Fibroblast of lung (primary cell): Measurements from ENCODE around the gene LYVE1. TPM values are rescaled to one million over a fixed set of nuclear protein-coding genes. Genes with fewer than 3 reads are reported as not detected.

Experiments
- DNase-seq, 2 donors: peaks; one replicate each; pipeline versions ENCODE4 v3.0.0 to v3.0.0-alpha.2; 2010; ENCODE audit warnings: low read depth in 2 of 2
- H2AFZ ChIP-seq: 2 replicates; pipeline ENCODE4 v1.5.1; 2012; ENCODE audit warnings: low read length, control low read depth, inconsistent platforms
- H3K27ac ChIP-seq: 2 replicates; pipeline ENCODE4 v1.5.1; 2011; ENCODE audit warnings: low read length, control low read depth; ENCODE audit not compliant: insufficient read depth
- H3K27me3 ChIP-seq: 2 replicates; pipeline ENCODE4 v1.5.1; 2011; ENCODE audit warnings: mild to moderate bottlenecking, low read length; ENCODE audit not compliant: control insufficient read depth, insufficient read depth
- H3K36me3 ChIP-seq: 2 replicates; pipeline ENCODE4 v1.5.1; 2011; ENCODE audit warnings: low read length; ENCODE audit not compliant: control insufficient read depth, insufficient read depth
- H3K4me1 ChIP-seq: 2 replicates; pipeline ENCODE4 v1.5.1; 2011; ENCODE audit warnings: low read length; ENCODE audit not compliant: control insufficient read depth, insufficient read depth; ENCODE audit errors: extremely low read depth
- H3K4me2 ChIP-seq: 2 replicates; pipeline ENCODE4 v1.5.1; 2011; ENCODE audit warnings: low read length, control low read depth; ENCODE audit not compliant: insufficient read depth; ENCODE audit errors: extremely low read depth
- H3K4me3 ChIP-seq, 4 experiments: fragments of 200-600 bp in 1 of 4; sonication (generic) in 1 of 4; replicated peaks in 1 of 4; 2 replicates each; pipeline ENCODE4 v1.5.1; 2011 to 2016; ENCODE audit warnings: low read length in 4 of 4, low read depth in 3 of 4, mild to moderate bottlenecking in 3 of 4, control low read depth in 2 of 4, inconsistent platforms in 1 of 4, mixed read lengths in 1 of 4; ENCODE audit not compliant: insufficient read depth in 1 of 4; ENCODE audit errors: control extremely low read depth in 1 of 4
- H3K79me2 ChIP-seq: 2 replicates; pipeline ENCODE4 v1.5.1; 2012; ENCODE audit warnings: mild to moderate bottlenecking, low read length, inconsistent platforms; ENCODE audit not compliant: control insufficient read depth, insufficient read depth
- H3K9ac ChIP-seq: 2 replicates; pipeline ENCODE4 v1.5.1; 2011; ENCODE audit warnings: mild to moderate bottlenecking, low read length, control low read depth; ENCODE audit not compliant: insufficient read depth
- H3K9me3 ChIP-seq: 2 replicates; pipeline ENCODE4 v1.5.1; 2012; ENCODE audit warnings: low read depth, low read length; ENCODE audit not compliant: control insufficient read depth, insufficient read depth
- H4K20me1 ChIP-seq: 2 replicates; pipeline ENCODE4 v1.5.1; 2011; ENCODE audit warnings: low read length; ENCODE audit not compliant: control insufficient read depth, insufficient read depth; ENCODE audit errors: extremely low read depth
- EZH2 ChIP-seq: IDR thresholded peaks from 2 replicates; pipeline ENCODE4 v1.5.1; 2012; ENCODE audit warnings: low read length, control low read depth, mild to moderate bottlenecking; ENCODE audit errors: missing control alignments
- polyA plus RNA-seq, 2 donors: library from polyadenylated mRNA; depleted of rRNA in 1 of 2; stranded (reverse) in 1 of 2; unstranded in 1 of 2; fragments of >200 nt; gene quantifications; 2 replicates each; pipeline ENCODE4 v1.2.1, GENCODE V29; 2011 to 2012; ENCODE audit warnings: missing spikeins in 1 of 2
- total RNA-seq: library from RNA; depleted of rRNA; stranded (reverse); fragments of >200 nt; gene quantifications from 2 replicates; pipeline ENCODE4 v1.2.1, GENCODE V29; 2014
- TF ChIP-seq, protein P1 (sequence below), 2 donors: IDR thresholded peaks in 1 of 2; conservative IDR thresholded peaks in 1 of 2; 1 replicate in 1 of 2; 2 replicates in 1 of 2; pipeline ENCODE4 v1.5.1; 2011 to 2012; ENCODE audit warnings: low read length in 2 of 2, control low read depth in 1 of 2, inconsistent platforms in 1 of 2, low read depth in 1 of 2, mild to moderate bottlenecking in 1 of 2

The LYVE1 gene
- total and polyA plus RNA-seq, 2 donors (not counting 1 experiment from before 2014, with no cell fraction given): 0.08 to 0.17 TPM

GRCh38 chr11:10604340-10604748 is 35.9 kb upstream of the LYVE1 start:
- Histone ChIP-seq H3K4me2 (no peak overlapping the region), H3K79me2 (no peaks in the 10 kb centered on the region), H3K36me3 (peaks cover 3% of the 10 kb centered on the region), H3K4me3 (no peak overlapping the region), H4K20me1 (no peaks in the 10 kb centered on the region), H2AFZ (no peak overlapping the region), H3K27me3 (no peaks in the 10 kb centered on the region), H3K27ac (no peak overlapping the region), H3K9ac (no peak overlapping the region), H3K9me3 (no peaks in the 10 kb centered on the region), H3K4me1 (peaks cover 19% of the 10 kb centered on the region)
- DNase-seq: peak in 1 of 2 donors; percentile 86
- TF ChIP-seq, protein P1, sequence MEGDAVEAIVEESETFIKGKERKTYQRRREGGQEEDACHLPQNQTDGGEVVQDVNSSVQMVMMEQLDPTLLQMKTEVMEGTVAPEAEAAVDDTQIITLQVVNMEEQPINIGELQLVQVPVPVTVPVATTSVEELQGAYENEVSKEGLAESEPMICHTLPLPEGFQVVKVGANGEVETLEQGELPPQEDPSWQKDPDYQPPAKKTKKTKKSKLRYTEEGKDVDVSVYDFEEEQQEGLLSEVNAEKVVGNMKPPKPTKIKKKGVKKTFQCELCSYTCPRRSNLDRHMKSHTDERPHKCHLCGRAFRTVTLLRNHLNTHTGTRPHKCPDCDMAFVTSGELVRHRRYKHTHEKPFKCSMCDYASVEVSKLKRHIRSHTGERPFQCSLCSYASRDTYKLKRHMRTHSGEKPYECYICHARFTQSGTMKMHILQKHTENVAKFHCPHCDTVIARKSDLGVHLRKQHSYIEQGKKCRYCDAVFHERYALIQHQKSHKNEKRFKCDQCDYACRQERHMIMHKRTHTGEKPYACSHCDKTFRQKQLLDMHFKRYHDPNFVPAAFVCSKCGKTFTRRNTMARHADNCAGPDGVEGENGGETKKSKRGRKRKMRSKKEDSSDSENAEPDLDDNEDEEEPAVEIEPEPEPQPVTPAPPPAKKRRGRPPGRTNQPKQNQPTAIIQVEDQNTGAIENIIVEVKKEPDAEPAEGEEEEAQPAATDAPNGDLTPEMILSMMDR (conservative IDR thresholded peaks at IDR 0.05 in 1 of 2, IDR thresholded peaks at IDR 0.05 in 1 of 2; ENCODE audit: low read depth in 1 of 2, low read length in 2 of 2): no peak
- no peak for TF ChIP-seq EZH2

GRCh38 chr11:10603721-10604297 is 35.3 kb upstream of the LYVE1 start:
- H2AFZ ChIP-seq: no peak overlapping the region
- no peaks in the 10 kb centered on the region for H3K9me3 ChIP-seq
- no peaks in the 10 kb centered on the region for H3K27me3 ChIP-seq
- no peak for TF ChIP-seq EZH2
- TF ChIP-seq, protein P1 (conservative IDR thresholded peaks at IDR 0.05 in 1 of 2, IDR thresholded peaks at IDR 0.05 in 1 of 2; ENCODE audit: low read depth in 1 of 2, low read length in 2 of 2): no peak
- no peak overlapping the region for H3K4me2 ChIP-seq
- H3K27ac ChIP-seq: no peak overlapping the region
- H3K4me3 ChIP-seq: no peak overlapping the region
- no peak for DNase-seq
- peaks cover 19% of the 10 kb centered on the region for H3K4me1 ChIP-seq
- peaks cover 3% of the 10 kb centered on the region for H3K36me3 ChIP-seq
- no peak overlapping the region for H3K9ac ChIP-seq
- no peaks in the 10 kb centered on the region for H3K79me2 ChIP-seq
- H4K20me1 ChIP-seq: no peaks in the 10 kb centered on the region

GRCh38 chr11:10602945-10603344 is 34.5 kb upstream of the LYVE1 start:
- no peak for TF ChIP-seq EZH2
- TF ChIP-seq, protein P1 (conservative IDR thresholded peaks at IDR 0.05 in 1 of 2, IDR thresholded peaks at IDR 0.05 in 1 of 2; ENCODE audit: low read depth in 1 of 2, low read length in 2 of 2): no peak
- no peak overlapping the region for H3K4me2 ChIP-seq
- H3K4me3 ChIP-seq: no peak overlapping the region
- no peaks in the 10 kb centered on the region for H3K9me3 ChIP-seq
- no peaks in the 10 kb centered on the region for H4K20me1 ChIP-seq
- H3K27ac ChIP-seq: no peak overlapping the region
- DNase-seq: no peak
- no peak overlapping the region for H3K9ac ChIP-seq
- no peaks in the 10 kb centered on the region for H3K27me3 ChIP-seq
- H2AFZ ChIP-seq: no peak overlapping the region
- H3K4me1 ChIP-seq: peaks cover 19% of the 10 kb centered on the region
- H3K79me2 ChIP-seq: no peaks in the 10 kb centered on the region
- peaks cover 3% of the 10 kb centered on the region for H3K36me3 ChIP-seq
